HCT116 (cell line): Measurements from ENCODE around the gene ADCY2.

ENCODE experiments used
- CTCF ChIP-seq, 3 experiments: fragments of 200-600 bp in 1 of 3; sonication (generic) in 1 of 3; IDR thresholded peaks in 2 of 3; conservative IDR thresholded peaks in 1 of 3; 2 replicates each; pipeline ENCODE4 v1.5.1; 2012 to 2017; ENCODE audit warnings: low read depth in 2 of 3, low read length in 2 of 3, antibody characterized with exemption in 1 of 3, borderline replicate concordance in 1 of 3, control low read depth in 1 of 3, mild to moderate bottlenecking in 1 of 3, mixed read lengths in 1 of 3, mixed run types in 1 of 3, moderate library complexity in 1 of 3; ENCODE audit not compliant: insufficient read depth in 1 of 3
- TCF7L2 ChIP-seq: IDR thresholded peaks from 2 replicates; pipeline ENCODE4 v1.7.0; 2011; ENCODE audit warnings: borderline replicate concordance, inconsistent platforms; ENCODE audit not compliant: insufficient read depth, insufficient read length; ENCODE audit errors: extremely low read depth

GRCh38 chr5:7585807-7586206, 189.9 kb downstream of the ADCY2 start:
- TF ChIP-seq CTCF (IDR thresholded peaks at IDR 0.05 in 2 of 3, conservative IDR thresholded peaks at IDR 0.05 in 1 of 3; ENCODE audit: borderline replicate concordance in 1 of 3, insufficient read depth in 1 of 3, low read depth in 2 of 3, low read length in 2 of 3) = no peak
- TF ChIP-seq TCF7L2 = no peak
